Measurements from ENCODE around the gene ELOVL2. TPM values are rescaled to one million over a fixed set of nuclear protein-coding genes. Genes with fewer than 3 reads are reported as not detected.
"Not testable (repeated sequence)": the region's sequence is repeated elsewhere in the genome, so short reads cannot be mapped to it uniquely, and the experiment has no call there.

Gene ELOVL2
- total RNA-seq, 2 experiments from 2014 or later = not detected

DNA sequence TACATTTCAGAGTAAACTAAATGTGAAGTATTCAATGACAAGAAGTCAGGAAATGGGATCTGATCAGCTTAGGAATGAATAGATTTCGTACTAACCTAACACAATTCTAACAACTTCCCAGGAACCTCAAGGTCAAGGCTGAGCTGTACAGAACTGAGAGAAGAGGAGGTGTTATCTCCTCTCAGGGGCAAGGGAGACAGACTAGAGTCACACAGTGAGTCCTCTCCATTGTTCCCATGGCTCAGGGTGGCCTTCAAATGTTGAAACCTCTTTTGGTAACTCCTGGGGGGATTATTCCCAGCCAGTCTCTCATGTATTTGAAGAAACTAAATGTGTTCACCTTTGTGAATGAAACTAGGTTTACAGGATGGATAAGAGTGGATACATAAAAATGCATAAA lies 27.7 kb downstream of the ELOVL2 start:
- no peak for ATAC-seq
- Mint-ChIP-seq H3K4me1 (ENCODE audit: low read depth) (no peaks in the 10 kb centered on the region), H3K27ac (no peak overlapping the region), H3K36me3 (ENCODE audit: low read depth) (no peaks in the 10 kb centered on the region), H3K27me3 (ENCODE audit: low read depth) (peaks cover 26% of the 10 kb centered on the region), H3K4me3 (no peak overlapping the region), H3K9me3 (ENCODE audit: insufficient read depth) (no peaks in the 10 kb centered on the region)
- ChIA-PET POLR2A (no interaction called here), CTCF (no interaction called here)
- no peak for DNase-seq

DNA sequence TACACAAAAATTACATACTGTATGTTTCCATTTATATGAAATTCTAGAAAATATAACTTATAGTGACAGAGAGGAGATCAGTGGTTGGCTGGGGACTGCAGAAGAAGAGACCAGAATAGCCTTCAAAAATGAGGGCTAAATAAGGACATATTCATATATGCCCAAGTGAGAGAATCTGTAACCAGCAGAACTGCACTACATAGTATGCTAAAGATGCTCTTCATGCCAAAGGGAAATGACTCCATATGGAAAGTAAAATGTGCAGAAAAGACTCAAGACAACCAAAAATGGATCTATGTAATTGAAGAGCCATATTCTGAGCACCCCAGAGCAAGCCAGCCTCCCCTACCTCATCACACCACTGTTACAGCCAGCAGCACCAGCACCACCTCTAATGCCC lies 29.0 kb downstream of the ELOVL2 start:
- Mint-ChIP-seq H3K9me3 (ENCODE audit: insufficient read depth) (no peaks in the 10 kb centered on the region), H3K4me1 (ENCODE audit: low read depth) (no peaks in the 10 kb centered on the region), H3K36me3 (ENCODE audit: low read depth) (no peaks in the 10 kb centered on the region), H3K27me3 (ENCODE audit: low read depth) (peaks cover 23% of the 10 kb centered on the region), H3K4me3 (no peak overlapping the region), H3K27ac (no peak overlapping the region)
- no peak for ATAC-seq
- no peak for DNase-seq
- CTCF ChIA-PET = no interaction called here
- POLR2A ChIA-PET = no interaction called here

DNA sequence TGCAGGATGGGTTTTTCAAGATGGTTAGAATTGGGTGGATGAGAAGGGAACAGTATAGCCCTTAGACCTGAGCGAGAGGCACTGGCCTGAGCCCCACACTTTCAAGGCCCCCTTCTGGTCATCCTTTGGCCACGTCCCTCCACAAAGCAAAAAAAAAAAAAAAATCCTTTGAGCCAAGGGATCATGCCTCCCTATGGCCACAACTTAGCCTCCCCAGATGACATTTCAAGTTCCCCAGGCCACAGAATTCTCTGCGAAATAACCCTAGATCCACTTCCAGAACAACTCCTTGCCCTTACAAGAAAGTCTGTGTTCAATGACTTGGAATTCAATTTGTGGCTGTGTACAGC lies 30.4 kb downstream of the ELOVL2 start:
- H3K27me3 Mint-ChIP-seq (ENCODE audit: low read depth) = peaks cover 23% of the 10 kb centered on the region
- no peaks in the 10 kb centered on the region for H3K9me3 Mint-ChIP-seq (ENCODE audit: insufficient read depth)

DNA sequence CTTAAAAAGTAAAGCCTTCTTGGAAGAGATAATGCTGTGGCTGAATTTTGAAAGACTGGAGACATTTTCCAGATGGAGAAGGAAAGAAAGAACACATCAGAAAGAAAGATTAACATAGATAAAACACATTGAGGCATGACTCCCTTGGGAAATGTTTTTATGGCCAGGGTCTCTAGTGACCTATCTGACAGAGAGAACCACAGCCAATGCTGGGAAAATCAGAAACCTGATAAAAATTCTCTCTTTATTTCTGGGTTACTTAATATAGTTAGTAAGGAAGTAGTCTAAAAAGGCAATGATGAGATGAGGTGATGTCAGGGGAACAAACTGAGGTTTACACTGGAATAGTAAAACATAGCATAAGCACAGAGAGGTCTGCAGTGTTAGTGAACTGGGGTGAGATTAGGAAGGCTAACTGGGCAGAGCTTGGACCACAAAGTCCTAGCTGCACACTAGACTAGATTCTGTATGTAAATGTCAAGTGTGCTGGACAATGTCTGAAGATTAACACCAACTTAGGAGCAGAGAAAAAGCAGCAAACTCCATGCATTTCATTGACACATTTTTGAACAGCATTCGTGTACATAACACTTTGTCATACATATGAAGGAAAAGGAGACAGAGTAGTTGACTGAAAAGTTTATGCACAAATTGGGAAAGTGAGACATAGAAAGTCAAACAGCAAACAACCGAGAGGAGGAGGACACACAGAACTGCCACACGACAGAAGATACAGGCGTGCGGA lies 31.0 kb downstream of the ELOVL2 start:
- peaks cover 21% of the 10 kb centered on the region for H3K27me3 Mint-ChIP-seq (ENCODE audit: low read depth)
- H3K4me1 Mint-ChIP-seq (ENCODE audit: low read depth) = no peaks in the 10 kb centered on the region
- DNase-seq (no peak), ATAC-seq (no peak)
- no peak overlapping the region for H3K27ac Mint-ChIP-seq
- no peaks in the 10 kb centered on the region for H3K9me3 Mint-ChIP-seq (ENCODE audit: insufficient read depth)
- ChIA-PET POLR2A (no interaction called here), CTCF (no interaction called here)
- no peak overlapping the region for H3K4me3 Mint-ChIP-seq
- H3K36me3 Mint-ChIP-seq (ENCODE audit: low read depth) = no peaks in the 10 kb centered on the region

More for the DNA sequence above, 30.4 kb downstream of the ELOVL2 start:
- ChIA-PET POLR2A (no interaction called here), CTCF (no interaction called here)
- Mint-ChIP-seq H3K27ac (no peak overlapping the region), H3K4me1 (ENCODE audit: low read depth) (no peaks in the 10 kb centered on the region), H3K4me3 (no peak overlapping the region), H3K36me3 (ENCODE audit: low read depth) (no peaks in the 10 kb centered on the region)
- DNase-seq (no peak), ATAC-seq (no peak)

DNA sequence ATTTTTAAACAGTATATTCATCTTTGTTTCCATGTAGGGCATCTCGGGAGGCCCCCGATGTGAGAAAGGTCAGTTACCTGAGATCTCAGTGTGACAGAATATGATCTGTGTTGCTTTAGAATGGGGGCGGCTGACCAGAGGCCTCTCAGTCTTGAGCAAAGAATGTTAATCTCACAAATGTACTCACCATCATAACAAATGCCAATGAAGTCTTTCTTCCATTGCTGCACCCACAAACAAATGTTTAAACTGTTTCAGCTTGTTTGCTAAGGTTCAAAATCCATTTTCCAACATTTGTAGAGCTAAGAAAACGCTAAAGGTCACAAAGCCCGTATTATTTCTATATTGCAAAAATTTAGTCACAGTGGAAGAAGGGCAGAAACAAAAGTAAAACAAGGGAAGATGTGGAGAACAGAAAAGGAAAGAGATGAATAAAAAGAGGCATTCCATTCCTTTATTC lies 31.8 kb downstream of the ELOVL2 start:
- ChIA-PET CTCF (no interaction called here), POLR2A (no interaction called here)
- DNase-seq = no peak
- H3K27me3 Mint-ChIP-seq (ENCODE audit: low read depth) = peaks cover 21% of the 10 kb centered on the region
- no peak overlapping the region for H3K4me3 Mint-ChIP-seq
- no peak for ATAC-seq
- no peaks in the 10 kb centered on the region for H3K4me1 Mint-ChIP-seq (ENCODE audit: low read depth)
- H3K27ac Mint-ChIP-seq = no peak overlapping the region
- no peaks in the 10 kb centered on the region for H3K36me3 Mint-ChIP-seq (ENCODE audit: low read depth)
- H3K9me3 Mint-ChIP-seq (ENCODE audit: insufficient read depth) = no peaks in the 10 kb centered on the region

DNA sequence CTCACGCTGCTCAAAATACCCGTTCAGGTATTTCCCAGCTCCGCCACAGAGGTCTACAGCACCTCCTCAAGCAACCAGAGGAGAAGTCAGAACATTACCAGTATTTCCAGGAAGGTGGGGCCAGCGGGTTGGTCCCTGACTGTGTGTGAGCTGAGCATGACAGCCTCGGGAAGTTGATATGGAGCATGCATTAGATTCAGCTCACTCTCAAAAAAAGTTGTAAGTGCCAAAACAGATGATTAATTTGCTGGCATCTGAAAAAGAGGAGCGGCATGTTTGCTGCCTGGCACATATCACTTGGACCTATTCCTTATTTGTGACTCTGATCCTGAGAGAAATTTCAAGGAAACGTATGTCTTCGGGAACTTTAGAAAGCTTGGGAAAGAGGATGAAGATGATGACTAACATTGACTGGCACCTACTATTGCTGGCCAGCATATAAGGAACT lies 32.3 kb downstream of the ELOVL2 start:
- Mint-ChIP-seq H3K27me3 (ENCODE audit: low read depth) (peaks cover 23% of the 10 kb centered on the region), H3K9me3 (ENCODE audit: insufficient read depth) (no peaks in the 10 kb centered on the region), H3K4me1 (ENCODE audit: low read depth) (no peaks in the 10 kb centered on the region), H3K27ac (no peak overlapping the region), H3K4me3 (no peak overlapping the region), H3K36me3 (ENCODE audit: low read depth) (no peaks in the 10 kb centered on the region)
- ATAC-seq = no peak
- DNase-seq = no peak
- CTCF ChIA-PET = no interaction called here
- POLR2A ChIA-PET = no interaction called here

DNA sequence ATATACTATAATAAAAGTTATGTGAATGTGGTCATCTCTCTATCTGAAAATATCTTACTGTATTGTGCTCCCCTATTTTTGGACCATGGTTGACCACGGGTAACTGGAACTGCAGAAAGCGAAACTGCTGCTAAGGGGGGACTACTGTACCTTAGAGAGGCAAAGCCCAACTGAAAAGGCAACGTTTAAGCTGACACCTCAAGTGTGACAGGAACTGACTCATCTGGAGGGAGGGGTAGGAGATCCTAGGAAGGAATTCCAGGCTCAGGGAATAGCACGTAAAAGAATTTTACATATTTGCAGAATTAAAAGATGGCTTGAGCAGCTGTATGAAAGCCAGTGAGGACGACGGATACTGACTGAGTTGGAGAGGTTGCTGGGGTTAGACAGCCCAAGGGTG lies 34.8 kb downstream of the ELOVL2 start:
- ATAC-seq = no peak
- no peaks in the 10 kb centered on the region for H3K4me1 Mint-ChIP-seq (ENCODE audit: low read depth)
- POLR2A ChIA-PET = no interaction called here

DNA sequence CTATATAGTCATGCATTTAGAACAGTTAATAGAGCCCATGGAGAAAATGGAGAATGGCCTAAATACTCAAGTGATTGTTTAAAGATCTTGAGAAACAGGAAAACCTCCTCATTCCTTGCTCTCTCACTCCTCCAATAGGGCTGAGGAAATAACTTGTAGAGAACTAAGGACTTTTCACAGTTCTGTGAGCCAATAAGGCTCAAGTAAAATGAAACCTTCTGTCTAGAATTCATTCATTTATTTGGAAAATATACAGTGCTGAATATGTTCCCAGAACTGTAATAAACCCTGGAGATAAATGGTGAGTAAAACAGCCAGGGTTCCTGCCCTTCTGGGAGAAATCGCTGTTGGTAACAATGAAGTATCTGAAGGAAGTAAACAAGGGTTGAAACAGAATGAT lies 35.3 kb downstream of the ELOVL2 start:
- Mint-ChIP-seq H3K36me3 (ENCODE audit: low read depth) (no peaks in the 10 kb centered on the region), H3K27ac (no peak overlapping the region), H3K27me3 (ENCODE audit: low read depth) (peaks cover 10% of the 10 kb centered on the region), H3K4me3 (no peak overlapping the region), H3K9me3 (ENCODE audit: insufficient read depth) (no peaks in the 10 kb centered on the region), H3K4me1 (ENCODE audit: low read depth) (no peaks in the 10 kb centered on the region)
- POLR2A ChIA-PET = no interaction called here
- DNase-seq (no peak), ATAC-seq (no peak)
- CTCF ChIA-PET = no interaction called here

More for the DNA sequence above, 34.8 kb downstream of the ELOVL2 start:
- no peak overlapping the region for H3K27ac Mint-ChIP-seq
- no peak overlapping the region for H3K4me3 Mint-ChIP-seq
- H3K9me3 Mint-ChIP-seq (ENCODE audit: insufficient read depth) = no peaks in the 10 kb centered on the region
- H3K36me3 Mint-ChIP-seq (ENCODE audit: low read depth) = no peaks in the 10 kb centered on the region
- CTCF ChIA-PET = no interaction called here
- peaks cover 10% of the 10 kb centered on the region for H3K27me3 Mint-ChIP-seq (ENCODE audit: low read depth)
- no peak for DNase-seq

DNA sequence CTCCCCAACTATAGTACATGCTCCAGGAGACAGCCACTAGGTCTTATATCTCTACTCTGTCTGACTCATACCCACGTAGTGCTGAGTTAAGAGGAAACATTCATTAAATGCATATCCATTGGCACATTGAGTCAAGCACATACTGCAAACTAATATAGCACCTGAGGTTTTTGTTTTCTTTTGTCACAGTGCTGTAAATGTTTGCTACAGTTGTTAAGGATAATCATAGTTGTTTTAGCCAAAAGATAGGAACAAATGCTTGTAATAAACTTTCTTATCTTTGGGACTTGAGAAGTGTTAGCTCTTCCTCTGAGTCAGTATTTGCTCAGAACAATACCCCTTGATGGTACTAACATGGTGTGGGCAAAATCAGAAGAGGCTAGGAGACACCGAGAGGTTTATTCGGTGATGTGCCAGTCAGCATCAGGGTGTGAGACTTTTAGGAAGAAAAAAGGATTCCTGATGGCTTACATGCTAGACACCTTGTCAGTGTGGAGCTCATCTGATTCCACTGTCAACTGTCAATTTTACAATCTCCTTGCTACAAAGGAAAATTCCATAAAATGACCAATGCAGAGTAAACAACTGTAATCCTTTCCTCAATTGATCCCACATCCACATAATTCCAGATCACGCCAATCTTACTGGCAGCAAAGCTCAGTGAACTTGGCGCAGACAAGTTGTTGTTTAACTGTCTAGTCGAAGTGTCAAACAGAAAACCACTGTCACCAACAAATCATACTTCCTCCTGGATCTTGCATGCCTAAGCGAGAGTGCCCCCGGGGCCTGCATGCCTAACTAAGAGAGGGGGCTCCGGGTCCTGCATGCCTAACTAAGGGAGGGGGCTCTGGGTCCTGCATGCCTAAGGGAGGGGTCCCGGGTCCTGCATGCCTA lies 36.1 kb downstream of the ELOVL2 start:
- ChIA-PET CTCF (no interaction called here), POLR2A (no interaction called here)
- ATAC-seq (no peak), DNase-seq (no peak)
- no peaks in the 10 kb centered on the region for H3K36me3 Mint-ChIP-seq (ENCODE audit: low read depth)
- no peak overlapping the region for H3K4me3 Mint-ChIP-seq
- no peak overlapping the region for H3K27ac Mint-ChIP-seq
- no peaks in the 10 kb centered on the region for H3K4me1 Mint-ChIP-seq (ENCODE audit: low read depth)
- peaks cover 8% of the 10 kb centered on the region for H3K27me3 Mint-ChIP-seq (ENCODE audit: low read depth)
- H3K9me3 Mint-ChIP-seq (ENCODE audit: insufficient read depth) = no peaks in the 10 kb centered on the region

DNA sequence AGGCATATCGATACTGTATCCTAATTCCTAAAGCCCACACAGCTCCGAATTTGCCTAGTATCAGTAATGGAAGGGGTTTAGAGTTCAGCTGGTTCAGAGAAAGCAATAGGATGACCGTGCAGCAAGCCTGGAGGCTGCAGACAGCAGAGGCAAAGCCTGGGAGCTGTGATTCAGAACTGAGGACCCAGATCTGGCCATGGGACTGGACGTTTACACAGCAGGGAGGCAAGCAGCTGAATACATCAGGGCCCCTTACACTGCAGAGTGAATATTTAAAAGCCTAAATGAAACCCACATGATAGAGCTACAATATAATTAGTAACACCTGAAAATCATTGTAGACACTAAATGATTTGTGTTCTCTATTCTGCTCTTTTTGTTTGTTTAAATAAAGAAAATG lies 38.0 kb downstream of the ELOVL2 start:
- POLR2A ChIA-PET = no interaction called here
- ATAC-seq (no peak), DNase-seq (no peak)
- no peaks in the 10 kb centered on the region for H3K4me1 Mint-ChIP-seq (ENCODE audit: low read depth)
- no peaks in the 10 kb centered on the region for H3K9me3 Mint-ChIP-seq (ENCODE audit: insufficient read depth)
- no peak overlapping the region for H3K27ac Mint-ChIP-seq
- CTCF ChIA-PET = interaction anchor here (1.6 kb wide), 1 partner anchor 51 kb away, joined by 4 read pairs; no protein-coding TSS in a partner anchor
- H3K36me3 Mint-ChIP-seq (ENCODE audit: low read depth) = no peaks in the 10 kb centered on the region
- peaks cover 23% of the 10 kb centered on the region for H3K27me3 Mint-ChIP-seq (ENCODE audit: low read depth)
- H3K4me3 Mint-ChIP-seq = no peak overlapping the region

DNA sequence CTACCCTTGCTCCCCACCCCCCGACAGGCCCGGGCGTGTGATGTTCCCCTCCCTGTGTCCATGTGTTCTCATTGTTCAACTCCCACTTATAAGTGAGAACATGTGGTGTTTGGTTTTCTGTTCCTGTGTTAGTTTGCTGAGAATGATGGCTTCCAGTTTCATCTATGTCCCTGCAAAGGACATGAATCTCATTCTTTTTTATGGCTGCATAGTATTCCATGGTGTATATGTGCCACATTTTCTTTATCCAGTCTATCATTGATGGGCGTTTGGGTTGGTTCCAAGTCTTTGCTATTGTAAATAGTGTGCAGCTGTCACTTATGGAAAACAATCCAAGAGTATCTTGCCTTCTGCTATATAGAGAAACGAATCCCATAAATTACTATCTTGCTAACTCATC lies 40.8 kb downstream of the ELOVL2 start:
- H3K4me1 Mint-ChIP-seq (ENCODE audit: low read depth); H3K27ac Mint-ChIP-seq; ATAC-seq; DNase-seq; POLR2A ChIA-PET; H3K4me3 Mint-ChIP-seq; H3K9me3 Mint-ChIP-seq (ENCODE audit: insufficient read depth); H3K36me3 Mint-ChIP-seq (ENCODE audit: low read depth): not testable (repeated sequence)
- CTCF ChIA-PET = interaction anchor here (1.8 kb wide), 1 partner anchor 49 kb away, joined by 5 read pairs; no protein-coding TSS in a partner anchor
- H3K27me3 Mint-ChIP-seq (ENCODE audit: low read depth) = peaks cover 25% of the 10 kb centered on the region

DNA sequence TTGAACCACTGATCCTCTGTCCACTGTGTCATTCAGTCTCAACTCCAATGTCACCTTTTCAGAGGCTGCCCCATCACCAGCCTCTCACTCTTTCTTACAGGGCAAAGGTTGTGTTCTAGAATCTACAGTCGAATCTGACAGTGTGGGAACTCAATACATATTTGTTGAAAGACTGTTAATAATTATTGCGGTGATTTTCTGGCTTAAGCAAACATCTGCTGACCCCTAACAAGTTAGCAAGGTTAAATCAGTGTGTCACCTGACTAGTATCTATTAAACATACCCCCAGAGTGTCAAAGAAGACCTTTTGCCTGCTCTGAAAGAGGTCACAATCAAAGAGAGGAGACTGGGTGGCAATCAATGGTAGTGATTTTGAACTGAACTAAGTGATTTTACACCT lies 41.9 kb downstream of the ELOVL2 start:
- DNase-seq (no peak), ATAC-seq (no peak)
- no peaks in the 10 kb centered on the region for H3K4me1 Mint-ChIP-seq (ENCODE audit: low read depth)
- no peak overlapping the region for H3K4me3 Mint-ChIP-seq
- POLR2A ChIA-PET = no interaction called here
- CTCF ChIA-PET = interaction anchor here (1.8 kb wide), 1 partner anchor 48 kb away, joined by 5 read pairs; no protein-coding TSS in a partner anchor
- H3K36me3 Mint-ChIP-seq (ENCODE audit: low read depth) = no peaks in the 10 kb centered on the region
- no peaks in the 10 kb centered on the region for H3K9me3 Mint-ChIP-seq (ENCODE audit: insufficient read depth)
- H3K27ac Mint-ChIP-seq = no peak overlapping the region
- H3K27me3 Mint-ChIP-seq (ENCODE audit: low read depth) = peaks cover 23% of the 10 kb centered on the region

All from activated CD8-positive, alpha-beta T cell treated with anti-CD3 and anti-CD28 coated beads, Interleukin-2, amount 10 ng/mL, durations not matched to agents 7 days and 5 days (primary cell).